Ishikawa (cell line): ENCODE data around the gene TXNDC5.

Experiments used
- CEBPB ChIP-seq: IDR thresholded peaks from 2 replicates; pipeline ENCODE4 v1.6.1; 2012
- CREB1 ChIP-seq: IDR thresholded peaks from 2 replicates; pipeline ENCODE4 v1.6.1; 2012; ENCODE audit warnings: low read depth
- EGR1 ChIP-seq: IDR thresholded peaks from 2 replicates; pipeline ENCODE4 v1.6.1; 2012
- EP300 ChIP-seq: IDR thresholded peaks from 2 replicates; pipeline ENCODE4 v1.6.1; 2012; ENCODE audit warnings: borderline replicate concordance
- FOXM1 ChIP-seq: IDR thresholded peaks from 2 replicates; pipeline ENCODE4 v1.6.1; 2012; ENCODE audit warnings: low read depth, borderline replicate concordance
- NFIC ChIP-seq: IDR thresholded peaks from 2 replicates; pipeline ENCODE4 v1.6.1; 2012
- RAD21 ChIP-seq: IDR thresholded peaks from 2 replicates; pipeline ENCODE4 v1.6.1; 2012; ENCODE audit warnings: low read depth
- TAF1 ChIP-seq: IDR thresholded peaks from 2 replicates; pipeline ENCODE4 v1.6.1; 2012; ENCODE audit warnings: low read depth, mild to moderate bottlenecking
- TCF12 ChIP-seq: IDR thresholded peaks from 2 replicates; pipeline ENCODE4 v1.6.1; 2012; ENCODE audit warnings: low read depth
- TEAD4 ChIP-seq: IDR thresholded peaks from 2 replicates; pipeline ENCODE4 v1.6.1; 2012
- YY1 ChIP-seq: IDR thresholded peaks from 2 replicates; pipeline ENCODE4 v1.6.1; 2012; ENCODE audit warnings: low read depth
- ZBTB7A ChIP-seq: IDR thresholded peaks from 2 replicates; pipeline ENCODE4 v1.6.1; 2012; ENCODE audit warnings: low read depth
- TF ChIP-seq, protein P1 (sequence below): IDR thresholded peaks from 2 replicates; pipeline ENCODE4 v1.6.1; 2012; ENCODE audit warnings: low read depth, mild to moderate bottlenecking
- TF ChIP-seq, protein P2 (sequence below): IDR thresholded peaks from 2 replicates; pipeline ENCODE4 v1.6.1; 2012
- TF ChIP-seq, protein P3 (sequence below): IDR thresholded peaks from 2 replicates; pipeline ENCODE4 v1.6.1; 2012

TXNDC5 gene

DNA sequence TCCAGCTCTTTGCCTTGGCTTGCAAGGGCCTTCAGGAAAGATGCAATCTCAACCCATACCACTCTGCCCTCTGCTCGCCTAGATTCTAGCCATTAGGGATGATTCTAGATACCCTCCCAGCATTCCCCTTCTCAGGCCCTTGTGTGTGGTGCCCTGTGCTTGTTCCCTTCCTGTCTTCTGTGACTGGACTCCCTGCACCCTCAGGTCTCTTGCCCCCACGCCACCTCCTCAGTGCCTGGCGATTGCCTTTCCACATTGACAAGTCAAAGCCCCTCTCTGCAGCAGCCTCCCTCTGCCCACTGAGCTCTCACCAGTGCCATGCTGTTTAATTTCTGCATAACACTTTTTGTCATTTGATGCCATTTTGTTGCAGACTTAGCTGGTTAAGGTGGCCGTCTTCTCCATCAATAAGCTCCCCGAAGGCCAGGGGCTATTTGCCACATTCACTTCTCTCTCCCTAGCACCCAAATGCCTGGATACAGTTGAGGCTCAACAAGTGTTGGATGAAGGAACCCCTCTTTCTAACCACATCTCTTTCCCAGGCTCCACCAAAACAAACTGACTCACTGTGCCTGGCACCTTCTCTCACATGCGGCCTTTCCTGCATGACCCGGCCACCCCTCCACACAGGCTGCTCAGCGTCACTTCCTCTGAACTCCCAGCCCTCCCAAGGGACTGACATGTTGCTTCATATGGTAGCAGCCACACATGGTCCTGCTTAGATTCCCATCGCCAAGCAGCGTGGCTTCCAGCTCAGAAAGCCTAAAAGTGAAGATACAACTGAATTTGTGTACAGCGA is 4.6 kb upstream of the TXNDC5 start:
- TF ChIP-seq CEBPB (no peak), EGR1 (no peak), TEAD4 (no peak), YY1 (no peak), ZBTB7A (no peak), TAF1 (no peak), TCF12 (no peak), RAD21 (no peak)
- TF ChIP-seq, protein P1, sequence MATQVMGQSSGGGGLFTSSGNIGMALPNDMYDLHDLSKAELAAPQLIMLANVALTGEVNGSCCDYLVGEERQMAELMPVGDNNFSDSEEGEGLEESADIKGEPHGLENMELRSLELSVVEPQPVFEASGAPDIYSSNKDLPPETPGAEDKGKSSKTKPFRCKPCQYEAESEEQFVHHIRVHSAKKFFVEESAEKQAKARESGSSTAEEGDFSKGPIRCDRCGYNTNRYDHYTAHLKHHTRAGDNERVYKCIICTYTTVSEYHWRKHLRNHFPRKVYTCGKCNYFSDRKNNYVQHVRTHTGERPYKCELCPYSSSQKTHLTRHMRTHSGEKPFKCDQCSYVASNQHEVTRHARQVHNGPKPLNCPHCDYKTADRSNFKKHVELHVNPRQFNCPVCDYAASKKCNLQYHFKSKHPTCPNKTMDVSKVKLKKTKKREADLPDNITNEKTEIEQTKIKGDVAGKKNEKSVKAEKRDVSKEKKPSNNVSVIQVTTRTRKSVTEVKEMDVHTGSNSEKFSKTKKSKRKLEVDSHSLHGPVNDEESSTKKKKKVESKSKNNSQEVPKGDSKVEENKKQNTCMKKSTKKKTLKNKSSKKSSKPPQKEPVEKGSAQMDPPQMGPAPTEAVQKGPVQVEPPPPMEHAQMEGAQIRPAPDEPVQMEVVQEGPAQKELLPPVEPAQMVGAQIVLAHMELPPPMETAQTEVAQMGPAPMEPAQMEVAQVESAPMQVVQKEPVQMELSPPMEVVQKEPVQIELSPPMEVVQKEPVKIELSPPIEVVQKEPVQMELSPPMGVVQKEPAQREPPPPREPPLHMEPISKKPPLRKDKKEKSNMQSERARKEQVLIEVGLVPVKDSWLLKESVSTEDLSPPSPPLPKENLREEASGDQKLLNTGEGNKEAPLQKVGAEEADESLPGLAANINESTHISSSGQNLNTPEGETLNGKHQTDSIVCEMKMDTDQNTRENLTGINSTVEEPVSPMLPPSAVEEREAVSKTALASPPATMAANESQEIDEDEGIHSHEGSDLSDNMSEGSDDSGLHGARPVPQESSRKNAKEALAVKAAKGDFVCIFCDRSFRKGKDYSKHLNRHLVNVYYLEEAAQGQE = no peak
- TF ChIP-seq, protein P2, sequence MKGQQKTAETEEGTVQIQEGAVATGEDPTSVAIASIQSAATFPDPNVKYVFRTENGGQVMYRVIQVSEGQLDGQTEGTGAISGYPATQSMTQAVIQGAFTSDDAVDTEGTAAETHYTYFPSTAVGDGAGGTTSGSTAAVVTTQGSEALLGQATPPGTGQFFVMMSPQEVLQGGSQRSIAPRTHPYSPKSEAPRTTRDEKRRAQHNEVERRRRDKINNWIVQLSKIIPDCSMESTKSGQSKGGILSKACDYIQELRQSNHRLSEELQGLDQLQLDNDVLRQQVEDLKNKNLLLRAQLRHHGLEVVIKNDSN = no peak

DNA sequence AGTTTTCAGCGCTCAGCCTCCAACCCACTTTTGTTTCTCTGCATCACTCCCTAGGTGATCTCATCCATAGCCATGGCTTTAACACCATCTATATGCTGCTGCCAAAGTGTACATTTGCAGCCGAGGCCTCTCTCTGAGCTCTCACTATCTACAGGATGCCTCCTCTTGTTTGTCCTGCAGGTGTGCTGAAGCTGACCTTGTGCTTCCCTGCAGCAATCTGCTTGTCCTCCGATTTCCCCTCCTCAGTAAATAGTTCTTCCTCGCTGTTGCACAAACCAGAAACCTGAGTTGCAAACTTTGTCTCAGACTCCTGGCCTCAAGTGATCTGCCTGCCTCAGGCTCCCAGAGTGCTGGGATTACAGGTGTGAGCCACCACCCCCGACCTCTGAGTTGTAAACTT is 3.7 kb upstream of the TXNDC5 start:
- TF ChIP-seq, protein P1 = no peak
- no peak for TF ChIP-seq TAF1
- TF ChIP-seq, protein P2 = no peak

DNA sequence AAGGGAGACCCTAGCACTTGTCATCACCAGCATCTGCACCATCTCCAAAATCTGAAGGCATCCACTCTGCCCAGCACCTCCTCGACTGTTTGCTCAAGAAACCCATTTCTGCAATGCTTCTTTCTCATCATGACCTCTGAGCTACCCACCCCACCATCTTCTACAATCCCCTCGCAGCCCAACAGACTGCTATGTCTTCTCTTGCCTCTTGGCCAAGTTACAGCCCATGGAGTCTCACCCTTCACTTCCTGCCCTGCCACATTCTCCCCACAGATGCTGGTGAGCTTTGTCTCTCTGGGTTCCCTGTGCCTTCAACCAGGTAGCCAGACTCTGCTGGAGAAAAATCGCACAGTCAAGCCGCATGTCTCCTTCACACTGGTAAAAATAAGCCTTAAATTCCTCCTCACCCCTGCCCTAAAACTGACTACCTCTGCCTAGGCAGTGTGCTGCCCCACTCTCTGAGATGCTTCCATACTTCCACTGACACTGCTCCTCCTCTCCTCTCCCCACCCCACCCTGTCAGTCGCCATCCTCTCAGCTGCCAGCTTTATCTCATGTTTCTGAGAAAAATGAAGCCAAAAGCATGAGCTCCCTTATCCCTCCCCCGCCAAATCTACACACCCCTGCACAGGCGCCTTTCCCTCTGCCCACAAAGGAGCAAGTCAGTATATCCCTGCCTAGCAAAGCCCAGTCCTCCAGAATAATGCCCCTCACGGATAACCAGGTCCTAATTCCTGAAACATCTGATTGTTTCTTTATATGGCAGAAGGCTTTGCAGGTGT is 2.3 kb upstream of the TXNDC5 start:
- TF ChIP-seq, protein P1 = no peak
- TF ChIP-seq CEBPB (no peak), TAF1 (no peak), ZBTB7A (no peak), FOXM1 (no peak), TCF12 (no peak), CREB1 (no peak), TEAD4 (no peak), NFIC (no peak)
- TF ChIP-seq, protein P2 = no peak
- TF ChIP-seq, protein P3, sequence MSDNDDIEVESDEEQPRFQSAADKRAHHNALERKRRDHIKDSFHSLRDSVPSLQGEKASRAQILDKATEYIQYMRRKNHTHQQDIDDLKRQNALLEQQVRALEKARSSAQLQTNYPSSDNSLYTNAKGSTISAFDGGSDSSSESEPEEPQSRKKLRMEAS = no peak

DNA sequence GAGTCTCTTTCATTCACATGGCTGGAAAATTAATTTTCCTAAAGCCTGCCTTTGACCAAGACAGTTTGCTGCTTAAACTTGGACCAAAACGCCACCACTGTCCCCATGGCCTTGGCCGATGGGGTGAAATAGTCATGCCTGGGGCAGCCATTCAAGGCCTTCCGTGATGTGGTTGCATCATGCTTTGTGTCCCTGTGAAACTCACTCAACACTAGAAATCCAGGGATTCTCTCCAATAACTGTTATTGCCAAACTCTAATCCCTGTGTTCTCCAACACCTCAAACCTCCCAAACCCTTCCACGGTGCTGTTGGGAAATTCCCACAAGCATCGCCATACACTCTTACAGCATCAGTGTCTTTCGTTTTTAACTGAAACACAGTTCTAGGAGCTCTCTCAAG is 1.4 kb upstream of the TXNDC5 start:
- no peak for TF ChIP-seq YY1
- TF ChIP-seq, protein P2 = no peak
- no peak for TF ChIP-seq TCF12
- TF ChIP-seq TAF1 = no peak
- TF ChIP-seq EP300 = no peak
- no peak for TF ChIP-seq CEBPB
- TF ChIP-seq ZBTB7A = no peak
- TF ChIP-seq EGR1 = no peak
- TF ChIP-seq TEAD4 = no peak
- no peak for TF ChIP-seq NFIC
- TF ChIP-seq, protein P3 = no peak
- no peak for TF ChIP-seq FOXM1
- no peak for TF ChIP-seq CREB1
- TF ChIP-seq, protein P1 = no peak
- no peak for TF ChIP-seq RAD21
